ENCODE data around the gene CARS1.
A peak's percentile ranks its signal among the peaks of the same experiment; 100 is the strongest.

Gene CARS1

GRCh38 chr11:2990617-2991451 is 66.4 kb downstream of the CARS1 start:
- no peak for DNase-seq

- no peak for DNase-seq
These were observed 67.7 kb downstream of the CARS1 start for GRCh38 chr11:2989551-2989950.

- DNase-seq: no peak
These were observed 68.2 kb downstream of the CARS1 start for GRCh38 chr11:2989006-2989405.

- DNase-seq: no peak
These were observed 69.1 kb downstream of the CARS1 start for GRCh38 chr11:2987881-2988861.

GRCh38 chr11:2983908-2984307 is 73.3 kb downstream of the CARS1 start:
- DNase-seq: no peak

- no peak for DNase-seq
These were observed 75.0 kb downstream of the CARS1 start for GRCh38 chr11:2982214-2982613.

GRCh38 chr11:2981130-2981529 is 76.1 kb downstream of the CARS1 start:
- no peak for DNase-seq

GRCh38 chr11:2980168-2980840 is 76.9 kb downstream of the CARS1 start:
- no peak for DNase-seq

GRCh38 chr11:2977113-2977512 is 80.1 kb downstream of the CARS1 start:
- no peak for DNase-seq

- DNase-seq: no peak
These were observed 80.7 kb downstream of the CARS1 start for GRCh38 chr11:2976294-2977063.

- DNase-seq: peak; percentile 37 to 59
These were observed 81.6 kb downstream of the CARS1 start for GRCh38 chr11:2975594-2975993.

GRCh38 chr11:2974272-2974671 is 83.0 kb downstream of the CARS1 start:
- DNase-seq: no peak

GRCh38 chr11:2968341-2968900 is 88.8 kb downstream of the CARS1 start:
- no peak for DNase-seq

- DNase-seq: no peak
These were observed 92.4 kb downstream of the CARS1 start for GRCh38 chr11:2964782-2965181.

- no peak for DNase-seq
These were observed 93.5 kb downstream of the CARS1 start for GRCh38 chr11:2963761-2964160.

GRCh38 chr11:2963112-2963754 is 94.0 kb downstream of the CARS1 start:
- DNase-seq: no peak

GRCh38 chr11:2961080-2961479 is 96.1 kb downstream of the CARS1 start:
- no peak for DNase-seq

GRCh38 chr11:2960139-2960538 is 97.1 kb downstream of the CARS1 start:
- DNase-seq: no peak

- no peak for DNase-seq
These were observed 99.0 kb downstream of the CARS1 start for GRCh38 chr11:2958251-2958650.

GRCh38 chr11:2955906-2956476 is 101.2 kb downstream of the CARS1 start:
- no peak for DNase-seq

GRCh38 chr11:2954263-2954662 is 103.0 kb downstream of the CARS1 start:
- no peak for DNase-seq

Measured in hippocampal formation (tissue), 2 donors.